Measurements from ENCODE around the gene VWC2L.
A peak's percentile ranks its signal among the peaks of the same experiment; 100 is the strongest.

The VWC2L gene

GRCh38 chr2:214519258-214519818, 108.5 kb downstream of the VWC2L start:
- intact Hi-C loops (cut with DNase I), result no loop called here
- no peak for DNase-seq

- DNase-seq, result no peak
- intact Hi-C loops (cut with DNase I), result no loop called here
Observed at GRCh38 chr2:214529021-214529420, 118.2 kb downstream of the VWC2L start.

GRCh38 chr2:214529514-214529913, 118.7 kb downstream of the VWC2L start:
- intact Hi-C loops (cut with DNase I), result no loop called here
- DNase-seq, result no peak

GRCh38 chr2:214533541-214533940, 122.7 kb downstream of the VWC2L start:
- intact Hi-C loops (cut with DNase I), result no loop called here
- no peak for DNase-seq

- intact Hi-C loops (cut with DNase I), result no loop called here
- DNase-seq, result no peak
Observed at GRCh38 chr2:214536625-214537024, 125.8 kb downstream of the VWC2L start.

- intact Hi-C loops (cut with DNase I), result no loop called here
- DNase-seq, result no peak
Observed at GRCh38 chr2:214537929-214538328, 127.1 kb downstream of the VWC2L start.

- intact Hi-C loops (cut with DNase I), result no loop called here
- peak in 1 of 42 donors; percentile 14 for DNase-seq
Observed at GRCh38 chr2:214542295-214542694, 131.4 kb downstream of the VWC2L start.

GRCh38 chr2:214542866-214543265, 132.0 kb downstream of the VWC2L start:
- intact Hi-C loops (cut with DNase I), result no loop called here
- DNase-seq, result no peak

GRCh38 chr2:214543386-214543955, 132.6 kb downstream of the VWC2L start:
- intact Hi-C loops (cut with DNase I), result no loop called here
- no peak for DNase-seq

GRCh38 chr2:214545898-214546542, 135.2 kb downstream of the VWC2L start:
- no peak for DNase-seq
- intact Hi-C loops (cut with DNase I), result no loop called here

GRCh38 chr2:214547931-214548330, 137.1 kb downstream of the VWC2L start:
- intact Hi-C loops (cut with DNase I), result no loop called here
- no peak for DNase-seq

- intact Hi-C loops (cut with DNase I), result no loop called here
- DNase-seq, result no peak
Observed at GRCh38 chr2:214549946-214550345, 139.1 kb downstream of the VWC2L start.

GRCh38 chr2:214550786-214551185, 139.9 kb downstream of the VWC2L start:
- intact Hi-C loops (cut with DNase I), result no loop called here
- DNase-seq, result no peak

GRCh38 chr2:214557884-214558283, 147.0 kb downstream of the VWC2L start:
- intact Hi-C loops (cut with DNase I), result no loop called here
- no peak for DNase-seq

- no peak for DNase-seq
- intact Hi-C loops (cut with DNase I), result no loop called here
Observed at GRCh38 chr2:214558341-214558740, 147.5 kb downstream of the VWC2L start.

- DNase-seq, result no peak
- intact Hi-C loops (cut with DNase I), result no loop called here
Observed at GRCh38 chr2:214560176-214560575, 149.3 kb downstream of the VWC2L start.

GRCh38 chr2:214560618-214561190, 149.8 kb downstream of the VWC2L start:
- no peak for DNase-seq
- intact Hi-C loops (cut with DNase I), result no loop called here

- intact Hi-C loops (cut with DNase I), result no loop called here
- no peak for DNase-seq
Observed at GRCh38 chr2:214565246-214565645, 154.4 kb downstream of the VWC2L start.

GRCh38 chr2:214566457-214566856, 155.6 kb downstream of the VWC2L start:
- DNase-seq, result no peak
- intact Hi-C loops (cut with DNase I), result no loop called here

- DNase-seq, result no peak
- intact Hi-C loops (cut with DNase I), result no loop called here
Observed at GRCh38 chr2:214569419-214570035, 158.7 kb downstream of the VWC2L start.

Data from head of caudate nucleus (tissue), 42 donors.